Hematopoietic multipotent progenitor cell treated with erythropoietin and hydrocortisone succinate and interleukin-3 and kit ligand, for 4 days (in vitro differentiated cells): ENCODE measurements around the gene PLEKHA5.
A peak's percentile ranks its signal among the peaks of the same experiment; 100 is the strongest.
"Not testable (repeated sequence)": the region's sequence is repeated elsewhere in the genome, so short reads cannot be mapped to it uniquely, and the experiment has no call there.

ENCODE experiments used
- DNase-seq: peaks from one replicate; pipeline ENCODE4 v3.0.0-alpha.2; 2015

PLEKHA5 gene

GRCh38 chr12:19351346-19351745 is 221.8 kb downstream of the PLEKHA5 start:
- no peak for DNase-seq

GRCh38 chr12:19369691-19370148 is 240.2 kb downstream of the PLEKHA5 start:
- DNase-seq, result no peak

GRCh38 chr12:19373586-19373985 is 244.1 kb downstream of the PLEKHA5 start:
- DNase-seq, result no peak

- DNase-seq, result no peak
Measured at GRCh38 chr12:19375888-19376287, 246.4 kb downstream of the PLEKHA5 start.

- DNase-seq, result no peak
Measured at GRCh38 chr12:19376691-19377090, 247.2 kb downstream of the PLEKHA5 start.

- DNase-seq, result no peak
Measured at GRCh38 chr12:19382111-19382526, 252.6 kb downstream of the PLEKHA5 start.

GRCh38 chr12:19382563-19382962 is 253.0 kb downstream of the PLEKHA5 start:
- DNase-seq, result no peak

- no peak for DNase-seq
Measured at GRCh38 chr12:19387161-19387560, 257.6 kb downstream of the PLEKHA5 start.

GRCh38 chr12:19388131-19388549 is 258.6 kb downstream of the PLEKHA5 start:
- no peak for DNase-seq

GRCh38 chr12:19390051-19390598 is 260.6 kb downstream of the PLEKHA5 start:
- no peak for DNase-seq

- not testable (repeated sequence) for DNase-seq
Measured at GRCh38 chr12:19392644-19393043, 263.1 kb downstream of the PLEKHA5 start.

- DNase-seq, result no peak
Measured at GRCh38 chr12:19394385-19394784, 264.9 kb downstream of the PLEKHA5 start.

GRCh38 chr12:19397534-19397933 is 268.0 kb downstream of the PLEKHA5 start:
- DNase-seq, result no peak

- DNase-seq, result no peak
Measured at GRCh38 chr12:19398376-19399363, 269.1 kb downstream of the PLEKHA5 start.

- not testable (repeated sequence) for DNase-seq
Measured at GRCh38 chr12:19400649-19401285, 271.2 kb downstream of the PLEKHA5 start.

GRCh38 chr12:19402211-19402610 is 272.7 kb downstream of the PLEKHA5 start:
- no peak for DNase-seq

GRCh38 chr12:19402743-19403431 is 273.4 kb downstream of the PLEKHA5 start:
- peak; percentile 19 for DNase-seq

GRCh38 chr12:19404242-19404880 is 274.8 kb downstream of the PLEKHA5 start:
- DNase-seq, result no peak

- DNase-seq, result no peak
Measured at GRCh38 chr12:19409376-19409775, 279.8 kb downstream of the PLEKHA5 start.

GRCh38 chr12:19410211-19410610 is 280.7 kb downstream of the PLEKHA5 start:
- no peak for DNase-seq

GRCh38 chr12:19410629-19411185 is 281.2 kb downstream of the PLEKHA5 start:
- DNase-seq, result no peak
